A549 treated with CORT108297 at 1 μM for 4 hours (cell line): ENCODE results near the gene RAVER1. TPM values are rescaled to one million over a fixed set of nuclear protein-coding genes. Genes with fewer than 3 reads are reported as not detected.

ENCODE experiments used
- total RNA-seq: library from RNA; stranded (reverse); fragments of 200-300 nt; extraction: Qiagen RNA extraction; gene quantifications from 5 replicates; pipeline ENCODE4 v1.2.3, GENCODE V29; 2022

RAVER1 gene
- 21.7 to 31.3 TPM (median 28.9 TPM) in 5 replicates for total RNA-seq

GRCh38 chr19:10332965-10333757 lies at the start of gene RAVER1:
RAVER1 (minus strand) TSS chr19:10333529; CDS start chr19:10333507, 22 bp downstream.

GRCh38 chr19:10380313-10381102 lies 47.2 kb upstream of the RAVER1 start, which contains the start of gene TYK2:
TYK2 (minus strand) TSS chr19:10380572; CDS start chr19:10378406, 2,166 bp downstream.

GRCh38 chr19:10339380-10339960 lies 6.1 kb upstream of the RAVER1 start, which contains the start of gene ICAM3:
ICAM3 (minus strand) TSS chr19:10339624; CDS start chr19:10339614, 10 bp downstream.

GRCh38 chr19:10315335-10316214 lies 17.8 kb downstream of the RAVER1 start, which contains the start of gene FDX2:
FDX2 (minus strand) TSS chr19:10316015; CDS start chr19:10315996, 19 bp downstream.

GRCh38 chr19:10309423-10309822 lies 23.9 kb downstream of the RAVER1 start, which contains the start of gene ZGLP1:
ZGLP1 (minus strand) TSS chr19:10309815.

GRCh38 chr19:10289836-10290356 lies 43.4 kb downstream of the RAVER1 start, which contains the start of gene ICAM5:
ICAM5 (plus strand) TSS chr19:10289952; CDS start chr19:10290044, 92 bp downstream.

GRCh38 chr19:10286803-10287737 lies 46.3 kb downstream of the RAVER1 start, which contains the start of gene ICAM4:
ICAM4 (plus strand) TSS chr19:10286955; CDS start chr19:10287013, 58 bp downstream.

GRCh38 chr19:10270616-10271394 lies 62.5 kb downstream of the RAVER1 start, which contains the start of gene ICAM1:
ICAM1 (plus strand) TSS chr19:10271120; CDS start chr19:10271160, 40 bp downstream.

Other genes with a start within 250 kb of the RAVER1 start
- gene SHFL, start 247.2 kb downstream of the RAVER1 start, total RNA-seq, result 6.8 to 9.8 TPM (median 8.2 TPM) in 5 replicates
- 0.08 to 0.15 TPM (median 0.08 TPM) in 3 of 5 replicates, not detected in the others for gene ANGPTL6, start 230.9 kb downstream of the RAVER1 start, total RNA-seq
- 40.7 to 59.7 TPM (median 54.1 TPM) in 5 replicates for gene PPAN, start 227.2 kb downstream of the RAVER1 start, total RNA-seq
- 4.6 to 13.5 TPM (median 7.0 TPM) in 5 replicates for gene P2RY11, start 221.8 kb downstream of the RAVER1 start, total RNA-seq
- gene EIF3G, start 213.6 kb downstream of the RAVER1 start, total RNA-seq, result 161 to 180 TPM (median 167 TPM) in 5 replicates
- 58.2 to 74.6 TPM (median 66.3 TPM) in 5 replicates for gene DNMT1, start 138.6 kb downstream of the RAVER1 start, total RNA-seq
- 0.75 to 1.1 TPM (median 0.96 TPM) in 5 replicates for gene S1PR2, start 102.2 kb downstream of the RAVER1 start, total RNA-seq
- 55.9 to 85.2 TPM (median 78.8 TPM) in 5 replicates for gene MRPL4, start 81.3 kb downstream of the RAVER1 start, total RNA-seq
- 2.8 to 6.5 TPM (median 5.1 TPM) in 5 replicates for gene ICAM1, start 62.4 kb downstream of the RAVER1 start, total RNA-seq
- gene ICAM4, start 46.6 kb downstream of the RAVER1 start, total RNA-seq, result 0.12 to 0.25 TPM (median 0.14 TPM) in 3 of 5 replicates, not detected in the others
- gene ICAM5, start 43.6 kb downstream of the RAVER1 start, total RNA-seq, result 0.47 to 1.3 TPM (median 1.0 TPM) in 5 replicates
- gene ZGLP1, start 23.7 kb downstream of the RAVER1 start, total RNA-seq, result 1.4 to 3.2 TPM (median 2.3 TPM) in 5 replicates
- 25.9 to 41.7 TPM (median 33.8 TPM) in 5 replicates for gene FDX2, start 17.5 kb downstream of the RAVER1 start, total RNA-seq
- gene ICAM3, start 6.1 kb upstream of the RAVER1 start, total RNA-seq, result 7.2 to 11.0 TPM (median 8.8 TPM) in 5 replicates
- gene TYK2, start 47.0 kb upstream of the RAVER1 start, total RNA-seq, result 27.3 to 52.9 TPM (median 43.9 TPM) in 5 replicates
- 159 to 201 TPM (median 189 TPM) in 5 replicates for gene CDC37, start 70.0 kb upstream of the RAVER1 start, total RNA-seq
- gene PDE4A, start 87.0 kb upstream of the RAVER1 start, total RNA-seq, result 3.8 to 5.4 TPM (median 4.9 TPM) in 5 replicates
- gene KEAP1, start 169.8 kb upstream of the RAVER1 start, total RNA-seq, result 51.2 to 65.8 TPM (median 62.5 TPM) in 5 replicates
- gene S1PR5, start 183.9 kb upstream of the RAVER1 start, total RNA-seq, result 1.5 to 2.5 TPM (median 2.1 TPM) in 5 replicates
- 15.1 to 22.7 TPM (median 21.9 TPM) in 5 replicates for gene ATG4D, start 210.4 kb upstream of the RAVER1 start, total RNA-seq
- gene KRI1, start 232.5 kb upstream of the RAVER1 start, total RNA-seq, result 15.1 to 18.2 TPM (median 17.5 TPM) in 5 replicates
- gene CDKN2D, start 235.4 kb upstream of the RAVER1 start, total RNA-seq, result 4.7 to 7.2 TPM (median 7.0 TPM) in 5 replicates